Neuron (in vitro differentiated cells): ENCODE results near the gene PCDH11Y.
"Not testable (repeated sequence)": the region's sequence is repeated elsewhere in the genome, so short reads cannot be mapped to it uniquely, and the experiment has no call there.

Source experiments
- H2AFZ ChIP-seq: one replicate; pipeline ENCODE4 v1.6.1; 2013; ENCODE audit warnings: low read depth, mild to moderate bottlenecking, inconsistent platforms, low read length, moderate library complexity
- H3K27me3 ChIP-seq: one replicate; pipeline ENCODE4 v1.6.1; 2013; ENCODE audit warnings: low read length; ENCODE audit not compliant: insufficient read depth
- H3K36me3 ChIP-seq: one replicate; pipeline ENCODE4 v1.6.1; 2013; ENCODE audit warnings: low read length; ENCODE audit not compliant: insufficient read depth
- H3K4me1 ChIP-seq: one replicate; pipeline ENCODE4 v1.6.1; 2013; ENCODE audit warnings: low read length; ENCODE audit not compliant: insufficient read depth
- H3K4me3 ChIP-seq: 2 replicates; pipeline ENCODE4 v1.5.1; 2013; ENCODE audit warnings: mild to moderate bottlenecking, low read length, moderate library complexity
- H3K9me3 ChIP-seq: one replicate; pipeline ENCODE4 v1.6.1; 2013; ENCODE audit warnings: low read length

PCDH11Y gene

GRCh38 chrY:5000057-5000456, at the start of gene PCDH11Y:
Gene PCDH11Y, plus strand, starts transcription at chrY:5000296. Its CDS starts 56,804 bp downstream, at chrY:5057100.
- H3K36me3 ChIP-seq, H3K9me3 ChIP-seq, H3K4me3 ChIP-seq, H3K27me3 ChIP-seq, H3K4me1 ChIP-seq, H2AFZ ChIP-seq: not testable (repeated sequence)

DNA sequence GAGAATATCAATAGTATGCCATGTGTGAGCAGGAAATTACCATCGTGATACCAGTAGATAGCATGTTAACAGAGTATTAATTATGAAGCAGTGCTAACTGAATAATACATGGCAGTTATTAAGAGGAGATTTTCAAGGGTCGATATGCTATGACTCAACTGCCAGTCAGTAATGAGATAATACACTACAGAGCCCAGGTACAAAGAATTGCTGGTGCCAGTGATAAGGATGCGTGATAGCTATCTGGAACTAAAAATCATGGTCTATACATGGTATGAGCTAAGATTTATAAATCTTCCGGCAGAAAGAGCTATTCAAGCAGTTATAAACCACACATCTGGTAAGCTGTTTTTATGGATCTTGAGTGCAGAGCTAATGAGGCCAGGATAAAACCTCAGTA, 32.2 kb upstream of the PCDH11Y start:
- H2AFZ ChIP-seq, H3K4me3 ChIP-seq, H3K36me3 ChIP-seq, H3K27me3 ChIP-seq, H3K4me1 ChIP-seq, H3K9me3 ChIP-seq: not testable (repeated sequence)

DNA sequence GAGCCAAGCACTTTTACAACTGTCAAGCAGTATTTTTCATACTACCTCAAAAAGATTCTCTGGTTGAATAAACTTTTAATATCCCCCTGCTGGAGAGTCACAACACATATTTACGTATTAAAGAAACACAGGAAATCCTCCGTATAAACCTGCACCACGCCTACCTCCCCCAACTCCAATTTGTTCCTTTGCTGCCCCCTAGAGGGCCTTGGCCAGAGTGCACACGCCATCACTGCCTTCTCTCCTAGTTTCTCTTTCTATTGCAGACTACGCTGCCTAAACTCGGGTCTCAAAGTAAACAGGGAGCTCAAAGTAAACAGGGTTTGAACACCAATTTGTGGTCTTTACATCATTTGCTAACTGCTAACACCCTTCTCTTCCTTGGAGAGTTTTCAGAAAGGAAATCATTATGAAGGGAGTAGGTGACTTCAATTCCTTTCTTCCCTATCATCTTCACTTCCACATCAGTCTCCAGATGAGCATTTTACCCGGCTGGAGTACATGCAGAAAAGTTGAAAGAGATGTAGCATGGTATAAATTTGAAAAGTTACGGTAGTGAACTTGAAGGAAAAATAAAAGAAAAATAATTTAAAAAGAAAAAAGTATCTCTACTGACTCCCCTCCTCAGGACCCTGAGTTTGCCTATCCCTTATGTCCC, 8.2 kb upstream of the PCDH11Y start:
- not testable (repeated sequence) for H3K9me3 ChIP-seq, H3K4me3 ChIP-seq, H2AFZ ChIP-seq

GRCh38 chrY:4994892-4995291, 5.2 kb upstream of the PCDH11Y start:
- not testable (repeated sequence) for H2AFZ ChIP-seq, H3K9me3 ChIP-seq, H3K27me3 ChIP-seq, H3K4me3 ChIP-seq, H3K36me3 ChIP-seq, H3K4me1 ChIP-seq

More for the DNA sequence above, 8.2 kb upstream of the PCDH11Y start:
- H3K27me3 ChIP-seq, H3K36me3 ChIP-seq, H3K4me1 ChIP-seq: not testable (repeated sequence)

- not testable (repeated sequence) for H2AFZ ChIP-seq, H3K4me1 ChIP-seq, H3K36me3 ChIP-seq, H3K9me3 ChIP-seq, H3K27me3 ChIP-seq, H3K4me3 ChIP-seq
These were observed 2.5 kb downstream of the PCDH11Y start for GRCh38 chrY:5002476-5003184.

DNA sequence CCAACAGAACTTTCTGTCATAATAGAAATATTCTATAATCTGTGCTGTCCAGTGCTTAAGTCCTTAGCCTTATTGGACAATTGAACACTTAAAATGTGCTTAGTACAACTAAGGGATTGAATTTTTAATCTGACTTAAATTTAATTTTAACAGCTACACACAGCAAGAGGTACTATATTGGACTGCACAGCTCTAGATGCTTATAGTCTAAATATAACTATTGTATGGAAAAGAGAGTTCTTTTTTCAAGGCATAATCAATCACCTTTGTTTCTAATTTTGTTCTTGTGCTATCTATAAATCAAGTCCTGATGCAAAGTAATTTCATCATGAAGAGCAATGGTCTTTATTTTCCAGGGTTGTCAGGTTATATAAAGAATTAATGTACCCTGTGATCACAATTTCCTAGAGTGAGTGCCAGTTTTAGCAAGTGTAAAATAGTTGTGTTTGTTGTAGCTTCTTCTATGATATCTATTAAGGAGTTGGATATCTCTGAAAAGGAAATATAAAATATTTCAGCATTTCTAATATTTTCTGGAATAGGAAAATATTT, 39.0 kb downstream of the PCDH11Y start:
- not testable (repeated sequence) for H3K4me3 ChIP-seq, H3K9me3 ChIP-seq, H2AFZ ChIP-seq, H3K4me1 ChIP-seq, H3K27me3 ChIP-seq, H3K36me3 ChIP-seq

DNA sequence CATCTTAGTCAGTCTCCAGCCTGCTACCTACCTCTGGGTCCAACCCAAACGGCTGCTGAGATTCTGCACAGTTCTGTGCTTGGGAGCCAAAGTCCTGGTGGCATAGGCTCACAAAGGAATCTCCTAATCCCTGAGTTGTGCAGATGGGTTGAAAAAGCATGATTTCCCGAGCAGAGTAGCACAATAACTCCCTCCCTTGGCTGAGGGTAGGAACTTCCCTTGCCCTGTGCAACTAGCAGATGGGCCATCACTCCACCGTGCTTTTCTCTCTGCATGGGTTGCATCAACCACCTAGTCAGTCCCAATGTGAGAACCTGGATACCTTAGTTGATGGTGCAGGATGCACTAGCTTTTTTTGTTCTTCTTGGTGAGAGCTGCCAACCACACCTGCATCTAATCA, 82.9 kb downstream of the PCDH11Y start:
- not testable (repeated sequence) for H2AFZ ChIP-seq, H3K4me3 ChIP-seq, H3K27me3 ChIP-seq, H3K4me1 ChIP-seq, H3K9me3 ChIP-seq, H3K36me3 ChIP-seq

DNA sequence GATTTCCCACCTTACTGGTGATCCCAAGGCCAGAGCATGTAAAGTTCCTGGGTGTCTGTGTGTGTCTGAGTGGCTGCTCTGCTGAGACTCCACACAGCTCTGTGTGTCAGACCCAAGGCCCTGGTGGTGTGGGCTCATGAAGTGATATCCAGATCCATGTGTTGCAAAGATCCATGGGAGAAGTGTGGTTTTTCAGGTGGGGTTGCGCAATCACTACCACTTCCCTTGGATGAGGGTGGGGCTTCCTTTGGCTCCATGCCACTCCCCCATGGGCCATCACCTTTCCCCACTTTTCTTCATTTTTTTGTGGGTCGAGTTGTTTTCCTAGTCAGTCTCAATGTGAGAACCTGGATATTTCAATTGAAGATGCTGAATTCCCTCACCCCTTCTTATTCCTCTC, 182.9 kb downstream of the PCDH11Y start:
- H3K36me3 ChIP-seq, H3K9me3 ChIP-seq, H3K27me3 ChIP-seq, H2AFZ ChIP-seq, H3K4me3 ChIP-seq, H3K4me1 ChIP-seq: not testable (repeated sequence)

GRCh38 chrY:5215116-5215515, 215.0 kb downstream of the PCDH11Y start:
- H3K36me3 ChIP-seq, H3K27me3 ChIP-seq, H3K9me3 ChIP-seq, H3K4me3 ChIP-seq, H3K4me1 ChIP-seq, H2AFZ ChIP-seq: not testable (repeated sequence)

DNA sequence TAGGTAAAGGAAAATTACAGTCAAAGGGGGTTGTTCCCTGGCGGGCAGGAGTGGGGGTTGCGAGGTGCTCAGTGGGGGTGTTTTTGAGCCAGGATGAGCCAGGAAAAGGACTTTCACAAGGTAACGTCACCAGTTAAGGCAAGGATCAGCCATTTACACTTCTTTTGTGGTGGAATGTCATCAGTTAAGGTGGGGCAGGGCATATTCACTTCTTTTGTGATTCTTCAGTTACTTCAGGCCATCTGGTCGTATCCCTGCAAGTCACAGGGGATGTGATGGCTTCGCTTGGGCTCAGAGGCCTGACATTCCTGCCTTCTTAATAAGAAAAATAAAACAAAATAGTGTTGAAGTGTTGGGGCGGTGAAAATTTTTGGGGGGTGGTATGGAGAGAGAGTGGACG, 324.8 kb downstream of the PCDH11Y start:
- H2AFZ ChIP-seq, H3K36me3 ChIP-seq, H3K4me3 ChIP-seq, H3K27me3 ChIP-seq, H3K9me3 ChIP-seq, H3K4me1 ChIP-seq: not testable (repeated sequence)

DNA sequence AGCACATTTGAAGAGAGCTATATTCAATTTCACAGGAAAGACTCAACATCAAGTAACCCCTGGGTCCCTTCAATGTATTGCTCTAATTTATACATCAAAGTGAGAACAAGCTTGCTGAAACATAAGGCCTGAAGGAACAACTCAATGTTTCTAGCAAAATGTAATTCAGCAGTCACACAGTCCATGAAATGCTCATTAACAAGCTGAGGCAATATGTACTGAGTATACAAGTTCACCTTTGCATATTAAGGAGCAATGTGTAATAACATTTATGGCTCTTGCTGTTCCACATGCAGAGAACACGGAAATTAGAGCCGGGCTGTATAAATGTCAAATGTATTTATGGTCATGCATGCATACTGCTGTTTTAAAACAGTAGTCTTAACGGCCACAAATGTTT, 342.1 kb downstream of the PCDH11Y start:
- H3K4me3 ChIP-seq, H3K9me3 ChIP-seq: not testable (repeated sequence)

GRCh38 chrY:5543705-5544104, 543.6 kb downstream of the PCDH11Y start:
- not testable (repeated sequence) for H2AFZ ChIP-seq

More for the DNA sequence above, 342.1 kb downstream of the PCDH11Y start:
- not testable (repeated sequence) for H3K36me3 ChIP-seq, H2AFZ ChIP-seq, H3K4me1 ChIP-seq, H3K27me3 ChIP-seq

DNA sequence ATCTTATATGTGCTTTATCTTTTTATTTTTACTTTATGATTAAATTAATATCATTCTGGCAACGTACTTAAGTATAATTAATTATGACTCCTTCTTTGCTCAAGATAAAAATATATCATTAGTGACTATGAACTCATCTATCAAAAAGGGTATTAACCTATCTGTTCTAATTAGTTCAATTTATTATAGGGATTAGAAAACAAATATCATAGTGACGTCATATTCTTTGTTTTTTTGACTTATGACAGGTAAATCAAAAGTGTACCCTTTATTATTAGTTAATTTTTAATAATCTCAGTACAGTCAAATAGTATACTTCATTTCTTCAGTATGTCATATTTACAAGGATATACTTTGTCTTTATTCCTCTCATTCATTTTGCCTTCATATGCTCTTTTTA, 638.5 kb downstream of the PCDH11Y start:
- not testable (repeated sequence) for H3K4me3 ChIP-seq, H3K9me3 ChIP-seq, H2AFZ ChIP-seq, H3K27me3 ChIP-seq, H3K36me3 ChIP-seq, H3K4me1 ChIP-seq

More at GRCh38 chrY:5543705-5544104, 543.6 kb downstream of the PCDH11Y start:
- not testable (repeated sequence) for H3K36me3 ChIP-seq, H3K4me3 ChIP-seq, H3K27me3 ChIP-seq, H3K4me1 ChIP-seq, H3K9me3 ChIP-seq

DNA sequence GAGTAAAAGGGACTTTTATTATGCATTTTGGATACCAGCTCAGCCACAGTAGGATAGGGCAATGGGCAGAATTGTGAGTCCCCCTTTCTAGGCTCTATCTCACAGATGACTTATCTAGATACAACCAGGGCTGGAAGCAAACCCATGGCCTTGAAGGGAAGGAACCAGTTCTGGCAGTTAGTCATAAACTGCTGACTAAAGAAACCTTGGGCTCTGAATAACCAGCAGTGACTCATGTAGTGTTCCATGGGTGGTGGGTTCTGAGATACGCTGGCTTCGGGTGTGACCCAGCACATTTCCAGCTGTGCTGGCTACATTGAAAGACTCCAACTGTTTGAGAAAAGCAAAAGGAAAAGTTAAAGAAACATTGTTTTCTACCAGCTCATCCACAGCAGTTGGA, 679.2 kb downstream of the PCDH11Y start:
- H3K4me3 ChIP-seq, H2AFZ ChIP-seq, H3K36me3 ChIP-seq, H3K27me3 ChIP-seq, H3K9me3 ChIP-seq, H3K4me1 ChIP-seq: not testable (repeated sequence)
